ENCODE results near the gene TAT. TPM values are rescaled to one million over a fixed set of nuclear protein-coding genes. Genes with fewer than 3 reads are reported as not detected.
A peak's percentile ranks its signal among the peaks of the same experiment; 100 is the strongest.
"Not testable (repeated sequence)": the region's sequence is repeated elsewhere in the genome, so short reads cannot be mapped to it uniquely, and the experiment has no call there.

TAT gene
- total RNA-seq, 1 donor from 2014 or later, result not detected

DNA sequence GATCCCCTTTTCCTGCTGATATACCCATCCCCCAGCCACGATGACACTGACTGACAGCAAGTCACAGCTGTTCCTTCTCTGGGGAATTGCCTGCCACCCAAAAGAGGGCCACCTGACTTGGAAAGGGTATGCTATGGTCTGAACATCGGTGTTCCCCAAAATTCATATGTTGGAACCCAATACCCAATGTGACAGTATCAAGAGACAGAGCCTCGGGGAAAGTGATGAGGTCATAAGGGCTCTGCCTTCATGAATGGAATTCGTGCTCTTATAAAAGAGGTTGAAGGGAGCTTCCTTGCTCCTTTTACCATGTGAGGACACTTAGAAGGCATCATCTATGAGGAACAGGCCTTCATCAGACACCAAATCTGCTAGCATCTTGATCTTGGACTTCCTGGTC is 41.5 kb upstream of the TAT start:
- Mint-ChIP-seq H3K4me3 (ENCODE audit: unreplicated experiment) (no peak overlapping the region), H3K27me3 (ENCODE audit: low read depth, unreplicated experiment) (peaks cover 26% of the 10 kb centered on the region), H3K9me3 (ENCODE audit: unreplicated experiment) (peaks cover 3% of the 10 kb centered on the region), H3K27ac (ENCODE audit: unreplicated experiment) (no peak overlapping the region), H3K36me3 (ENCODE audit: low read depth, unreplicated experiment) (no peaks in the 10 kb centered on the region), H3K4me1 (ENCODE audit: low read depth, unreplicated experiment) (no peaks in the 10 kb centered on the region)
- no peak overlapping the region for H2AFZ ChIP-seq (ENCODE audit: low read depth, low read length)
- no peaks in the 10 kb centered on the region for H3K9me3 ChIP-seq (ENCODE audit: insufficient read depth, low read depth, low read length)
- FAIRE-seq, result no peak
- H3K36me3 ChIP-seq (ENCODE audit: insufficient read depth, low read length), result no peaks in the 10 kb centered on the region
- no peaks in the 10 kb centered on the region for H3K79me2 ChIP-seq (ENCODE audit: insufficient read depth, low read length)
- H3K27me3 ChIP-seq (ENCODE audit: insufficient read depth, low read length), result no peaks in the 10 kb centered on the region
- no peak overlapping the region for H3K4me3 ChIP-seq (ENCODE audit: insufficient read depth, low read depth, low read length)
- no peak for TF ChIP-seq EZH2 (IDR thresholded peaks at IDR 0.05; ENCODE audit: insufficient read depth, low read length)
- TF ChIP-seq, protein P1, sequence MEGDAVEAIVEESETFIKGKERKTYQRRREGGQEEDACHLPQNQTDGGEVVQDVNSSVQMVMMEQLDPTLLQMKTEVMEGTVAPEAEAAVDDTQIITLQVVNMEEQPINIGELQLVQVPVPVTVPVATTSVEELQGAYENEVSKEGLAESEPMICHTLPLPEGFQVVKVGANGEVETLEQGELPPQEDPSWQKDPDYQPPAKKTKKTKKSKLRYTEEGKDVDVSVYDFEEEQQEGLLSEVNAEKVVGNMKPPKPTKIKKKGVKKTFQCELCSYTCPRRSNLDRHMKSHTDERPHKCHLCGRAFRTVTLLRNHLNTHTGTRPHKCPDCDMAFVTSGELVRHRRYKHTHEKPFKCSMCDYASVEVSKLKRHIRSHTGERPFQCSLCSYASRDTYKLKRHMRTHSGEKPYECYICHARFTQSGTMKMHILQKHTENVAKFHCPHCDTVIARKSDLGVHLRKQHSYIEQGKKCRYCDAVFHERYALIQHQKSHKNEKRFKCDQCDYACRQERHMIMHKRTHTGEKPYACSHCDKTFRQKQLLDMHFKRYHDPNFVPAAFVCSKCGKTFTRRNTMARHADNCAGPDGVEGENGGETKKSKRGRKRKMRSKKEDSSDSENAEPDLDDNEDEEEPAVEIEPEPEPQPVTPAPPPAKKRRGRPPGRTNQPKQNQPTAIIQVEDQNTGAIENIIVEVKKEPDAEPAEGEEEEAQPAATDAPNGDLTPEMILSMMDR (IDR thresholded peaks at IDR 0.05; ENCODE audit: insufficient read depth, low read depth, low read length), result no peak
- H3K4me1 ChIP-seq (ENCODE audit: insufficient read depth, low read length), result no peaks in the 10 kb centered on the region
- no peak overlapping the region for H3K4me2 ChIP-seq (ENCODE audit: low read length)
- no peak for DNase-seq (ENCODE audit: low read depth)
- no peaks in the 10 kb centered on the region for H4K20me1 ChIP-seq (ENCODE audit: insufficient read depth, low read length)
- H3K9ac ChIP-seq (ENCODE audit: low read length), result no peak overlapping the region
- H3K27ac ChIP-seq (ENCODE audit: low read depth, low read length), result no peak overlapping the region

DNA sequence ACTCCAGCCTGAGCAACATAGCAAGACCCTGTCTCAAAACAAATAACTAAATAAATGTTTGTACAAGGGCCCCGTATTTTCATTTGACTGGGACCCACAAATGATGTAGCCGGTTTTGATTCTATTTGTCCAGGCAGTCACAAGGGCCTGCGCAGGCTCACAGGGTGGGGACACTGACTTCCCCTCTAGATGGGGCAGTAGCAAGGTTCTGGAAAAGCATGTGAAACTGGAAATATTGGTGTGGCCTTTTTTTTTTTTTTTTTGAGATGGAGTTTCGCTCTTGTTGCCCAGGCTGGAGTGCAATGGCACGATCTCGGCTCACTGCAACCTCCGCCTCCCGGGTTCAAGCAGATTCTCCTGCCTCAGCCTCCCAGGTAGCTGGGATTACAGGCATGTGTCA is 38.1 kb upstream of the TAT start:
- H3K27me3 ChIP-seq (ENCODE audit: insufficient read depth, low read length); H3K27ac ChIP-seq (ENCODE audit: low read depth, low read length); H3K9ac ChIP-seq (ENCODE audit: low read length); H3K9me3 Mint-ChIP-seq (ENCODE audit: unreplicated experiment); H3K27ac Mint-ChIP-seq (ENCODE audit: unreplicated experiment); H3K4me1 ChIP-seq (ENCODE audit: insufficient read depth, low read length); H3K4me3 Mint-ChIP-seq (ENCODE audit: unreplicated experiment); H3K36me3 Mint-ChIP-seq (ENCODE audit: low read depth, unreplicated experiment); H3K79me2 ChIP-seq (ENCODE audit: insufficient read depth, low read length); H4K20me1 ChIP-seq (ENCODE audit: insufficient read depth, low read length); DNase-seq (ENCODE audit: low read depth); H3K4me3 ChIP-seq (ENCODE audit: insufficient read depth, low read depth, low read length); H3K4me2 ChIP-seq (ENCODE audit: low read length); H3K9me3 ChIP-seq (ENCODE audit: insufficient read depth, low read depth, low read length); H3K4me1 Mint-ChIP-seq (ENCODE audit: low read depth, unreplicated experiment); FAIRE-seq; H3K36me3 ChIP-seq (ENCODE audit: insufficient read depth, low read length); H2AFZ ChIP-seq (ENCODE audit: low read depth, low read length): not testable (repeated sequence)
- peaks cover 18% of the 10 kb centered on the region for H3K27me3 Mint-ChIP-seq (ENCODE audit: low read depth, unreplicated experiment)

DNA sequence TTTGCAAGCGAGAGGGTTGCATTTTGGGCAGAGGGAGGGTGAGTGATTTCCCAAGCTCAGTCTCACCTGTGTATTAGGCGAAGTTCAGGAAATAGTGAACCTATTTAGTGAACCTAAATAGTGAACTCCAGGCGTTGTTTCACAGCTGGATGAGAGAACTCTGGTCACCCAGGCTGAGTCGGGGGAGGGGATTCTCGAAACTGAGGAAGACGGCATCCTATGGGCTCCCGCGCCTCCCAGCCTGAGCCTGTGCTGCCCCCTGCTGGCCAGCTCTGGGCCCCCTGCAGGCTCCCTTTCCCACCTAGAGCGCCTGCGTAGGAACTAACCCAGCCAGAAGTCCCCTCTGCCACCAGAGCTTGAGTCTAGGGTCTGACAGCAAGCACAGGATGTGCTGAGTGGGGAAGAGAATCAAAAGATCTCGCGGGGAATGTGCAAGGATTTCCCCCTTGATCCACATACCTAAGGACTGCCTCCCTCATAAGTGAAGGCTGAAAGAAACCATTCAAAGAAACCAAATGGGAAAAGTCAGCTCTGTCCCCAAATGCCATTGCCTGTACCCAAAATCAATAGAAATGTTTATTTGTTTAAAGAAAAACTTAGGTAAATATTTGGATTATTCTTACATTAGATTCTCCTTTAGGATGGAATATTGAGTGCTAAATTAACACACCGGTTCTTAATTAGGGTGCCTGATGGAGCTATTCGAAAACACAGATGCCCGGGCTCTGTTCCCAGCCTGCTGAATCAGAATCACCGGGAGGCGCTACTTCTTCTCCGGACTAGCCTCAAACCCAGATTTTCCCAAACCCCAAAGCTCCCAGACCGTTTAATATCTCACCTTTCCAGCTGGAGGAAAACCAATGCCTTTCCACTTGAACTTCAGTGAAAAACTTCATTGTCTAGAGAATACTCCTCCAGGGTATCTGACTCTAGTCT is 34.3 kb upstream of the TAT start:
- peak overlapping the region; percentile 36 for H3K4me2 ChIP-seq (ENCODE audit: low read length)

More for the DNA sequence above, 34.3 kb upstream of the TAT start:
- no peak overlapping the region for H3K4me3 Mint-ChIP-seq (ENCODE audit: unreplicated experiment)
- H4K20me1 ChIP-seq (ENCODE audit: insufficient read depth, low read length), result no peaks in the 10 kb centered on the region
- no peak overlapping the region for H2AFZ ChIP-seq (ENCODE audit: low read depth, low read length)
- peaks cover 2% of the 10 kb centered on the region for H3K27me3 ChIP-seq (ENCODE audit: insufficient read depth, low read length)
- no peaks in the 10 kb centered on the region for H3K9me3 ChIP-seq (ENCODE audit: insufficient read depth, low read depth, low read length)
- H3K27me3 Mint-ChIP-seq (ENCODE audit: low read depth, unreplicated experiment), result peaks cover 11% of the 10 kb centered on the region
- H3K4me1 ChIP-seq (ENCODE audit: insufficient read depth, low read length), result peaks cover 3% of the 10 kb centered on the region
- H3K9me3 Mint-ChIP-seq (ENCODE audit: unreplicated experiment), result no peaks in the 10 kb centered on the region
- H3K36me3 ChIP-seq (ENCODE audit: insufficient read depth, low read length), result no peaks in the 10 kb centered on the region
- DNase-seq (ENCODE audit: low read depth) (peak; percentile 6), FAIRE-seq (no peak)
- no peak overlapping the region for H3K4me3 ChIP-seq (ENCODE audit: insufficient read depth, low read depth, low read length)
- H3K36me3 Mint-ChIP-seq (ENCODE audit: low read depth, unreplicated experiment), result no peaks in the 10 kb centered on the region
- no peak overlapping the region for H3K27ac Mint-ChIP-seq (ENCODE audit: unreplicated experiment)
- H3K4me1 Mint-ChIP-seq (ENCODE audit: low read depth, unreplicated experiment), result peaks cover 14% of the 10 kb centered on the region
- TF ChIP-seq, protein P1 (IDR thresholded peaks at IDR 0.05; ENCODE audit: insufficient read depth, low read depth, low read length), result peak; percentile 70
- TF ChIP-seq EZH2 (IDR thresholded peaks at IDR 0.05; ENCODE audit: insufficient read depth, low read length), result no peak
- H3K79me2 ChIP-seq (ENCODE audit: insufficient read depth, low read length), result no peaks in the 10 kb centered on the region
- H3K9ac ChIP-seq (ENCODE audit: low read length), result no peak overlapping the region
- H3K27ac ChIP-seq (ENCODE audit: low read depth, low read length), result no peak overlapping the region

All from astrocyte (in vitro differentiated cells and primary cell).